GM19468 (cell line): ENCODE data around the gene CELF4.

Experiments used
- ATAC-seq: cut with Tn5 transposase; IDR thresholded peaks from one replicate; pipeline ENCODE4 v1.9.1; 2021; ENCODE audit warnings: mild to moderate bottlenecking, moderate library complexity, moderate number of reproducible peaks; ENCODE audit not compliant: unreplicated experiment; ENCODE audit errors: extremely low read depth

Gene CELF4

DNA sequence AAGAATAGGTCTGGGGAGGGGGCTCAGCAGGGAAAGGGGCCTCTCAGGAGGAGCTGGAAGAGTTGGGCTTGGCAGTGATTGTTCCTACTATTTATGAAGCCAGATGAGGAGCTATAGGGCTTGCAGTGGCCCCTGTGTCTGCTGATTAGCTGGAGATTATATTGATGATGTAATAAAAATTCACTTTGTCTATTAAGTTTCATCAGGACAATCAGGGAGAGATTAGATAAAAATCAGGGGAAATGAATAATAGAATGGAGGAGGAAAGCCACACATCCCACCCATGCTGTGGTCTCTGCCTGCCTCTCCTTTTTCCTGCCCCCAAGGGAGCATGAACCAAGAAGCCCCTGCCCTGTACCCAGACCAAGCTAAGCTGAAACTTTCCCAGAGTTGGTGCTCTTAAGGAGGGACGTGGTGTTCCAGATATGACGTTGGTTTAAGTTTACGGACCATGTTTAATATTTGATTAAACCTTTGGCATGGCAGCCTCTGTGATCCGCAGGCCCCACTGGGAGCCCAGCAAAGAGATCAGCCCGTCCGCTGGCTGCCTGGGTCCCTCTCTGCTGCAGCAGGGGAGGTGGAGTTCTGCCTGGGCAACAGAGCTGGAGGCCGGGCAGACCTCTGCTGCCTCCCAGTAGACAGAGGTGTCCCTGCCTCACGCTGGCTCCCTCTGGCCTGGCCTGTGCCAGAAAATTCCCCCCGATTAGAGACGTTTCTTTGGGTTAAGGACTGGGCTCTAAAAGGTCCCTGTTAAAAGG, 15.3 kb downstream of the CELF4 start:
- ATAC-seq: no peak

DNA sequence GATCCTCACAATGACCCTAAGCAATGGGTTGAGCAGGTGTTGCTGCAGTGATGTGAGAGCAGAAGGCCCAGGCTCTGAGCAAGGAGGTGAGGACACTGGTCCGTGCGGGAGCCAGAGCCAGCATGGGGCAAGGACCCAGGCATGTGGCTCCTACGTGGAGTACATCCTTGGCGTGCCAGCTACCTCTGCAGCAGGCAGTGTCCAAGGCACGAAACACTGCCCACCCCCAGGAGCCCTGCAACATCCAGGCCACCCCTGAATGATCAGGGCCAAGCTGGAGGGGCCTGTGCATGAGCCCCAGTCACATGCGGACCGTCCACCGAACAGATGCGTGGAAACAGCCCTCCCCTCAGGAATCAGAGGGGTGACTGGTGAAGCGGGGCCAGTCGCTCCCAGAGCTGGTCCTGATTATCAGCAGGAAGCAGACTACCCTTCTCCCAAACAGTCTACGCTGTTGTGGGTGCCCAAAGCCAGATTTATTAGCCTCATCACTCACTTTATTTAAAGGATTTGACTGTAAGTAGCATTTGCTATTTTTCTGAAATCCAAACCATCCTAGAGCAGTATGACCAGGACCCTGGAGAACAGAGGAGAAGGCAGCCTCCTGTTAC, 16.8 kb downstream of the CELF4 start:
- ATAC-seq: no peak

DNA sequence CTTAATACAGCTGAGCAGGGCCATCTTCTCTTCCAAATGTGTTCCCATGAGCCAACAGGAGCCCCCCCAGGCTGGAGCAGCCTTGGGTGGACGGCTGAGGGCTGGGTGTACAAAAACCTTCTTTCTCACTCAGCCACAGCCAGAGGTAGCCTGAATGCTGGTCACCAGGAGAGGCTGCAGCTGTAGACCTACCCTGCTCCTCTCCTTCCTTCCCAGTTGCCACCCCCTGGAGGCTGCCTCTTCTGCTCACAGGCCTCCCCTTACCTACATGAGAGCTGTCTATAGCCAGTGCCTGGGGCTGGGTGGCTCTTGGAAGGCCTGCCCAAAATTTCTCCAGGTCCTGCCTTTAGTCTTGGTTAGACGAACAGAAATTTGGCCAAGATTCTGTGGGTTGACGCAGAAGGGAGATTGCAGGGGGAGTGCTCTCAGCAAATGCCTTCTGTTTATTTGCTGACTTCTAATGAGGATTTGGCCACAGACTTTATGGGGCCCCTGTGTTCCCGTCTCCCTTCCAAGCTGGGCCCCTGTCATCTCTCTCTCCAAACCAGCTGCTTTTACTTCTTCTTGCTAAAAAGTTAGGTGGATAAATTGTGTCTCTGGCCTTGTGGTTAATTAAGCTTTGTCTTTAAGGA, 18.3 kb downstream of the CELF4 start:
- ATAC-seq: no peak

DNA sequence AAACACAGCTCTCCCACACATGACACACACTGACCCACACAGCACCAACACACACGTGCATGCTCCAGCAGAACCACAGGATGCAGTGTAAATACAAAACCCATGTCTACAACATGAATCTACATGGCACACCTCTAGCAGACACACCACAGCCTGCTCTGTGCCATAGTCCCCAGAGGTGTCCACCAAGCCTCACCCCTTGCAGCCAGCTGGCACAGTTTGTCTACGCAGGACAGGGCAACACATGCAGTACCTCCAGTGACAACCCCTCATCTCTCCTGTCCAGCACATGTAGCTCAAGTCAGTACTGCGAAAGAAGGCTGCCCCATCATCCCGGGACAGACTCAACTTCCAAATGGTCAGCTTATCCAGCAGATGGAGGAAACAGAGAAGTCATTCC, 18.9 kb downstream of the CELF4 start:
- no peak for ATAC-seq

DNA sequence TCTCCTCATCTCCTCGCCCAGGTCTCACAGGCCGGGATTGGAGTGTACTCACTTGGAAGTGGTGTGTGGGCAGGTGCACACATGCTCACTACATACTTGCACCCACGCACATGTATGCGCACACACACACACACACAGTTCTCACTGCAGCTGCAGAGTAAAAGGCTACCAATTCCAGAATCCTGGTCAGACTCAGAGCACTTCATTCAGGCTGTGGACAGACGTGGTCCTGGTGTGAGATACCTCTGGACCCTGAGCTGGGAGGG, 19.4 kb downstream of the CELF4 start:
- ATAC-seq: no peak

DNA sequence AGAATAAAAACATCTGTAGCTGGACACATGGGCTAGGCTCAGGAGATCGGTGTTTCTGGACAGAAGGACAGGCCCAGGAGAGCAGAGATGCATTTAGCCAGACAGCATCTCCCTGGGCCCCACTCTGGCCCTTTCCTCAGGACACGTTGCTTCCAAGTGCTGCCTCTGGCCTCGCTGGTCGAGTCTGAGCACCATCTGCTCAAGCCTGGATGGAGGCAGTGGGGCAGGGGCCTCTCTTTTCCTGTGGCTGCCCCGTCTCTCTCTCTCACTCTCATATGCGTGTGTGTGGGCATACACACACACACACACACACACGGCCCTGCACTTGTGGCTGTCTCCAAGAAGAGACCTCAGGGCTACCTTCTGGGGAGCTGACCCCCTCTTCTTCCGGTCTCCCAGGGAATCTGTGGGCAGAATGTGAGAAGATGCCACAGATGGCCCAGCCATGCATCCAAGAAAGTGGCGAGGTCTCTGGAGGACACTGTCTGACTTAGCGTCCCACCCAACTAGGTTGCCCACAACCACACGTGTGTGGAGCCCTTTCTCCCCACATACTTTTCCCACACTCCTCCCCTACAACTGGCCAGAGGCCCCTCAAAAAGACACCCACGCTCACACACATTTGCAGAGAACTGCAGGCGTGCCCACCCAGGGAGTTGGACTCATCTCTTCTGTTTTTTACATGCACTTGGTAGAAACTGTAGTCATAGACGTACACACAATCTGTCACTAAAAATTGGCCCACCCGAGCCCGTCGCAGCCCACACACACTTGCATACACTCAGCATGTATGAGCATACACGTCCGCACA, 19.9 kb downstream of the CELF4 start:
- no peak for ATAC-seq

DNA sequence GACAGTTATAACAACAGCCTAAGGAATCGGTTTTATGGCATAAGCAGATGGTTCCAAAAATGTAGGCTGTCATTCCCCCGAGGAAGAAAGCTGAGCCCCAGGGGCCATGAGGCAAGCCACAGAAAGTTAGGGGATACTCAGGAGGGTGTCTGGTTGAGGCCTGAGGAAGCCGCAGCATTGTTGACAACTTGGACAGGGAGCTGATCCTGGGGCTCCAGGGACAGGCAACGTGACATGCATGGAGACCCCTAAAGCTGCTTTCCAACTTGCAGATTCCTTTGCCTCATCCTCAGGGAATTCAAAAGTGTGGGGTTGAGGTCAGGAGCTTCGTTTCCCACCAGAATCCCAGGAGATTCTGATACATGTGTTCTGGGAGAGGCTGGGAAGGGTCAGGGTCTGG, 20.9 kb downstream of the CELF4 start:
- no peak for ATAC-seq

DNA sequence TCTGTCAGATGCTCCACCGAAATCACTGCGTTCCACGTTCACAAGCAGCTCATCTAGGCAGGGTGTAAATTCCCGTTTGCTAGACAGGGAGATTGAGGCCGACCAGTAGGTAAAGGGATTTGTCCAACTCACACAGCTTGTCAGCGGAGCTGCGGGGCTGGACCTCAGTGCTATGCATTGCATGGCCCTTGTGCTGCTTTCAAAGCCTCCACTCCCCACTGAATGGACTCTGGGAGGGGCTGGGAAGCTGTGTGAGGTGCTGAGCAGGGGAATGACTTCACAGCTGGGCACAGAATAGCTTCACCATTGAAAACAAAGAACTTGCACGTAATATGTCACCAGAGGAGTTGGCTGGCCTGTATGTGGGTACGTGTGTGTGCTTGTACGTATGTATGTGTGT, 21.4 kb downstream of the CELF4 start:
- no peak for ATAC-seq

DNA sequence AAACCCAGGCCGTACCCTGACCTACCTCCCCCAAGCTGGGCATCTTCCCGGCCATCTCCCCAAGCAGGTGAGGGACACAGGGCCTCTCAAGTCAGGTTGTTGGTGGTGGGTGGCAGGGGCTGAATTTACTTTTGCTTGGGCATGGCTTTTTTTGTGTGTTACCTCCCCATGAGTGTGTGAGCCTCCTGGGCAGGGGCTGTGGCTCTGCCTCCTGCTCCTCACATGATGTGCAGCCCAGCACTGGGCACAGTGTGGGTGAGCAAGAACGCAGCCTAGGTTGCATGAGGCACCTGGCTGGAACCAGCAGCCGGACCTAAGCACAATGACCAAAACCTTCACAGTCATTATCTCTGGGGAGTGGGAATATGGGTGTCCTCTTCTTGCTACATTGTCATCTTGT, 22.3 kb downstream of the CELF4 start:
- no peak for ATAC-seq

DNA sequence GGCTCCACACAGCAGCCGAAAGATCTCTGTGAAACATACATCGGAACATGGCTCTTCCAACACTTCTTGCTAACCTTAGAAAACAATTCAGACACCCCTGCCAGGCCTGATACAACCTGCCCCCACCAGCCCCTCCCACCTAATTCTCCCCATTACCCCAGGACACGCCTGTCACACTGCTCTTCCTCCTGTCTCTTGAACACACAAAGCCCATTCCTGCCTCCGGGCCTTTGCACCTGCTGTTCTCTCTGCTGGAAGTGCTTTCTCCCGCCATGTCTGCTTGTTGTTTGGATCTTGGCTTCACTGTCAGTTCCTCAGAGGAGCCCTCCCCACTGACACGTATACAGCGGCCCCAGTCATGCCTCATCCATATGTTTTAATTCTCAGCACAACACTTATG, 24.1 kb downstream of the CELF4 start:
- ATAC-seq: no peak

DNA sequence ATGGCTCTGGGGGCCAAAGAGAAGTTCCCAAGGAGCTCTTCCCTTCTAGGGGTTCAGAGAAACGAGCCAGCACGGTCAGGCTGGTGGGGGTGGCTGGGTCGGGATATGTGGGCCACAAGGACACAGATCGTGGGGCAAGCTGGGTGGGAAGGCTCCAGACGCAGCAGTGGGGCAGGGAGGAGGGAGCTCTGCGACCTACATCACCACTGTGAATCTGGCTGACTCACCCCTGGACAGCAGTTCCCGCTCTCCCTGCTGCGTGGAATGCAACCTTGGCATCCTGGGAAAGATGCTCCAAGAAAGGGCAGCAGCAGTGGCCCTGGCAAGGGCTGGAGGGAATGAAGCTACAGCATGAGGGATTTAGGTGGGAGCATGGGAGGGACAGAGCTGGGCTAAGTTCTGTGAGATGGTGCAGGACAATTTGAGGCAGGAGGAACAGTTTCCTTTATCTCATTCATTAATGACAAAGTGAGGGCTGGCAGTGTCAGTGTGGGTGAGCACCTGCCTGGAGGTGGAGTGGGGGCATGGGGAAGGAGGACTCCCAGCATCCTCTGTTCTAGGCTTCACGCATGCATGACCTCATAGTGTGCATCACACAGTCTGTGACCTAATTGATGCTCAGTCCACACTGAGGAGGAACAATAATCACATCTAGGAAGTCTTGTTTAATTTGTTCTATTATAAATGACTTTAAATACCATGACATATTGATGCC, 25.0 kb downstream of the CELF4 start:
- ATAC-seq: no peak

DNA sequence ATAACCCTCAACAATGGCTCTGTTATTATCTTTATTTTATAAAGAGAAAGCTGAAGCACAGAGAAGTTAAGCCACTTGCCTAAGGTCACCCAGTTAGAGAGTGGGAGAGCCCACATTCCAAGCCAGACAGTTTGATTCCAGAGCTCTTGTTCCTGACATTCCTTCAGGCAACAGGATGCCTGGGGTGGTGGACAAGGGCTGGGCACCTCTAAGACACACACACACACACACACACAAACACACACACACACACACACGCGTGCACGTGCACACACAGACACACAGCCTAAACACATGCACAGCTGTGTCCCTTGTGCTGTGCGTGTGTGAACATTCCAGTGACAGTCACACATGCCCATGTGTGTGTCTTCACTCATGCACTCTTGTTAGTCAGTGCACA, 26.4 kb downstream of the CELF4 start:
- ATAC-seq: no peak

DNA sequence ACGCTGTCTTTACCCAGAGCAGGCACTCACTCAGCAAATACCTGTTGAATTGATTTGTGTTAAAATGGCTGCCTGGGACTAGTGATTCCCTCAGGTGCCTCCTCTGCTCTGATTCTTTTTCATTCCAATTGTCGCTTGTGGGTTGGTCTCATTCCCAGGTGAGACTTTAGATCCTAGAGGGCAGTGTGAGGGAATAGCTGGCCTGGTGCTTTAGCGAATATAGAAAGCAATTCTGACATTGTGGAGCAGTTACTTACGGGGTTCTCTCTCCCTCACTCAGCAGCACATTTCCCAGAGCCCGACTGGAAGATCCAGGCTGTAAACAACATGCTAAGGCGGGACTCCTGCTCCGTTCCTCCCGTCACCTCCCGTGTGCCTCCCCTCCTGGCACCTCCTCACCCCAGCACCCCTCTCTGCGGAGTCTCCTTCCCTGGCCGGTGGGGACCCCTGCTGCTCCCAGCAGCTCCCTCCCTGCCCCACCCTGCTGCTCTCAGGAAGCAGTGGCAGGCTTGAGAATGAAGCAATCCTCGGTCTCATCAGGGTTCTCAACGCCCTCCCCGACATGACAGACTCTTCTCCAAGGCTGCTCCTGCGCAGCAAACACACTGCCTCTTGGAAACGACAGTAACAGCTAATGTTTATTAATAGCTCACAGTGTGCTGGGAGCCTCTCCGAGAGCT, 26.9 kb downstream of the CELF4 start:
- ATAC-seq: no peak

DNA sequence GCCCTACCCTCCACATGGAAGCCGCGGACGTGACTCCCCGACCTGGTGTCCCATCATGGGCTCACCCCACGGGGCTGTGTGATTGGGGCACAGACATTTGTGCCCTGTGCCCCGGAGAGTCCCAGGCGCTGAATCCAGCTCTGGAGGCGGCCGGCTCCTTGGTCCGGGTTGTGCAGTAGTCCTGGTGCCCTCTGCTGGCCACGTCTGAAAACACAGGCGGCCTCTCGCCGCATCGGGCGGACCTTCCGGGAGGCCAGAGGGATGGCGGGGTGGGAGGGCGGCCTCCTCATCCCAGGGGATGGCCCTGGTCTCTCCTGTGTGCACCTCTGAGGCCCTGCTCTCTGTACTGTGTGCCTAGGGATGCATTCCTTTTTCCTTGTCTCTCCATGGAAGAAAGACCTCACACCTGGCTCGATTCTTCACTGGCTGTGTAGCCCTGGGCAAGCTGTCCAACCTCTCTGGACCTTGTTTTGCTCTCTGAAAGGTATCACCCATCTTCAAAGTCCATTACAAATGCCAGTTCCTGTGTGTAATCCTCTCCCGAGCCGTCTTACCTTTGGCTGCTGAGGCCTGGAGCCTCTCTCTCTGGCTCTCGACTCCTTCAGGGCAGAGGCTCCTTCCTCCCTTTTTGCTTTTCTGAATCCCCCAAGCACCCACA, 27.6 kb downstream of the CELF4 start:
- no peak for ATAC-seq

DNA sequence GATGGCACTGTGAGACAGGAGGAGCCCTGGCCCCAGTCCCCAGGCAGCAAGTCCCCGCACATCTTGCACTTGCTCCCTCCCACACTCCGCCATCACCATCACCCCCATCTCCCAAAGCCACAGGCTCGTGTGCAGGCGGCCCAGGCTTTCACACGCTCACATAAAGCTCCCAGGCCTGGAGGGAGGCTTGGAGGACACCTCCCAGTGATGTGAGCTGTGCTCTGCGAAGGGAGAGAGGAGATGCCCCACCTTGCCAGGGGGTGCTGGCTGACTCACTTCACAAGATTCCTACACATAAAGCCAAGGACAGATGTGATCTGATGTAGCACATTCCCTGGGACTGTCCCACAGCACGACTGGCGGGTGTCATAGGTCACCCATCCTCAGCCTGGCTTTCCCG, 28.9 kb downstream of the CELF4 start:
- ATAC-seq: no peak

DNA sequence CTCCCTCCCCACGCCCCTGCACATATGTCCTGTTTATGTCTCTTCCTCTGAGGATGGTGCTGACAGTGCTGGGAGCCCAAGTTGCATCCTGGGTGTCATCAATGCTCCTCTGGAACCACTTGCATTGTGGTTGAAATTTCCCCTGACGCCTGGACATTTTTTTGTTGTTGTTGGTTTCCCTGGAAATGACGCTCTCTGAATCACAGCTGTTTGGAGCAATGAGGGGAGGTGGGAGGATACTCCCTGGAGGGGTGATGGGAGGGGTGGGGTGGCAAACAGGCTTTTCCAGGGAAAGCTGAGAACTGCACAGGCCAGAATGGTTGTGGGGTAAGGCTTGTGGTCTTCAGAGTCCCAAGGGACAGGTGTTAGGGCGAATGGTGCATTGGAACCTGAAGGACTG, 29.6 kb downstream of the CELF4 start:
- ATAC-seq: no peak

DNA sequence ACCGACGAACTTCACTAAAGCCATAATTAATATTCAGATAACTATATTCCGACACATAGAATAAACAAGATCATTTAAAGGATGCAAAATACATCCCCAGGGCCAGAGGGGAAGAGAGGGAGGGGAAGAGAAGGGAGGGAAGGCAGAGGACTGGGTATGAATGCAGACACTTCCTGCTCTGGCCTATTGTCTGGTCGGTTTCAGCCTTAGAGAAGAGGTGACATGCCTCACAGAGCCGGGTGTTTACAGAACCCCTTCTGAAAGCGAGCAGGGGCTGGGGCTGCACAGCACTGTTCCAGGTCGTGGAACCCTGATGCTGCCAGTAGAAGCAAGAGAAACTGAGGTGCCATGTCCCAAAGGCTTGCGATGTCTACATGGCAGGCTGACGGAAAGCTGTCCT, 31.0 kb downstream of the CELF4 start:
- no peak for ATAC-seq

DNA sequence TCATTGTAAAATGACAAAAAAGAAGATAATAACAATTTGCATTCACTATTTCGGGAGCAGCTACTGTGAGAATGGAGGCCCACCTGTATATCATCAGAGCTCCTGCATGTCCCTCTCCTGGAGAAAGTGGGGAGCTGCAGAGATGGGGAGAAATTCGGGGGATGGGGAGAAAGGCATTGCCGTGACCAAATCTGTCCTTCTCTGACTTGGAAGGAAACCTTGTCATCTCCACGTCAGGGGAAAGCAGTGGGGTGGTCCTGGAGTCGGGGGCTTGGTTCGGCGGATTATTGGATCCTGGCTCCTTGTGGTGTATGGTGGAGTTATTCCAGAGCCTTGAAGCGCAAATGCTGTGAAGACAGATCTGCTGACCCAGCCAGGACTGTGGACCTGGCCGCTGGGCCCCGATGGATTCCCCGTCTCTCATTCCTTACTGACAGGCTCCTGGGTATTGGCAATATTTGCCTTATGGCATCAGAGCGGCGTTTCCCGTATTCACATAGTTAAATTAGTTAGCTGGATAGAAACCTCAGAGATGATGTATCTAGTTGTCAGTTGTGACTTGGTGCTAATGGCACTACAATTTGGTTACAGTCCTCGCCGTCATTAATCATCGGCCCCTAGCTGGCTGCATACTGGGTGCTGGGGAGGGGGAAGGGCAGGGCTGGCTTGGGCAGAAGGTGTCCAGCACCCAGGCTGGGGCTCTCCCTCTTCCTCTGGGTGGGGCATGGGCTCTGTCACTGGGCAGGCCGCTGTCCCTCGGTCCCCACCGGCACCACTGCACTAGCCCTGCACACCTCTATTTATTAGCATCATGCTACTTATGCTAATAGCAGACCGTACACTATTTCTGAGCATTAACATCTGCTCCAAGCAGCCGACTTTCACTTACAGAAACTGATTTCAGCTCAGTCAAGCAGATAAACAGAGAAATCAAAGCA, 31.7 kb downstream of the CELF4 start:
- ATAC-seq: no peak
